HS-27A (cell line): Measurements from ENCODE around the gene ZCWPW1.
"Not testable (repeated sequence)": the region's sequence is repeated elsewhere in the genome, so short reads cannot be mapped to it uniquely, and the experiment has no call there.

ENCODE experiments used
- DNase-seq: peaks from one replicate; pipeline ENCODE4 v3.0.0-alpha.2; 2012; ENCODE audit warnings: low read depth, missing footprints

ZCWPW1 gene

DNA sequence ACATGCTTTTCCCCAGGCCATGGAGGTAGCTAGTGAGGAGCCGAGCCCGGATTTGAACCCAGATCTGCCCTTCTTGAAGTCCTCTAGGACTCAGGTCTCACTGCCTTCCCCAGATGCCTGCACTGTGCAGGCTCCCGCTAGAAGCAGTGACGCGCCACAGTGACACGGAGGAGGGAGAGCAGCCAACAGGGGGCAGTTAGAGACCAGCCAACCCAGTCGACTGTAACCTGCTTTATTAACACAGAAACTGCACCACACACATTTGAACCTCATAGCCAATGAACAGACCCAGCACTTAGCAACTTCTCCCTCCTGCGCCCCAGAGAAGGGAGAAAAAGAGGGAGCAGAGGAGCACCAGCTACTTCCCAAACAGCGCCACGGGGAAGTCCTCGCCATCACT lies 27.8 kb downstream of the ZCWPW1 start:
- no peak for DNase-seq

DNA sequence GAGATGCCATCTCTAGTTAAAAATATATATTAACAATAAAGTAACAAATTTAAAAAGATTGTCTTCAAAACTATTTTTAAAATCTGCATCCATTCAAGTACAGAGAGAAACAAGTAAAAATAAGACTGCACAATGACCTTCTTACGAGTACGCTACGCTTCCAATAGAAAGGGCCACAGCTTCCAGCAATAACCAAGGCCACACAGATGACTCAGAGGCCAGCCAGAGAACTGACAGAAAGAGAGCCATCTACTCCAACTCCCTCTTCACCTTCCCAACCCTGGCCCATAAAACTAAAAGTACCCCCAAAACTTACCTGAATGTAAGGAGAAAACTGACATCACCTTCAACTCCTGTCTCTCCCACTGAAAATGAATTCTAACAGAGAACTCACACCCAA lies 28.5 kb downstream of the ZCWPW1 start:
- DNase-seq: no peak

DNA sequence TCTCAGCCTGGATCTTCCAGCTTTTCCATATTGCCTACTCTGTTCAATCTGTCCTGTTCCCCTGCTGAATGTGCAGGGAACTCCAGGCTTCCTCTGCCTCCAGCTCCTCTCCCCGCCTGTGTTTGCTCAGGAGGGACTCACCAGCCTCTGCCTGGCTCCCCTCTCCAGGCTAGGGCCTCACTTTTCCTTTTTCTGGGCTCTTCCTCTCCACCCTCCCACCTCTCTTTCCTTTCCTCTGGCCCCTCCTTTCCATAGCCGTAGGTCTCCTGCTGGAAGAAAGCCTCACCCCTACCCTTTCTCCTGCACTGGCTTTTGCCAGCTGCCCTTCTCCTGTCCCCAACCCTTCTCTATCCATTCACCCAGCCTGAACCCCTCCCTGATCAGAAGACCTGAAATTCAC lies 30.3 kb downstream of the ZCWPW1 start:
- no peak for DNase-seq

DNA sequence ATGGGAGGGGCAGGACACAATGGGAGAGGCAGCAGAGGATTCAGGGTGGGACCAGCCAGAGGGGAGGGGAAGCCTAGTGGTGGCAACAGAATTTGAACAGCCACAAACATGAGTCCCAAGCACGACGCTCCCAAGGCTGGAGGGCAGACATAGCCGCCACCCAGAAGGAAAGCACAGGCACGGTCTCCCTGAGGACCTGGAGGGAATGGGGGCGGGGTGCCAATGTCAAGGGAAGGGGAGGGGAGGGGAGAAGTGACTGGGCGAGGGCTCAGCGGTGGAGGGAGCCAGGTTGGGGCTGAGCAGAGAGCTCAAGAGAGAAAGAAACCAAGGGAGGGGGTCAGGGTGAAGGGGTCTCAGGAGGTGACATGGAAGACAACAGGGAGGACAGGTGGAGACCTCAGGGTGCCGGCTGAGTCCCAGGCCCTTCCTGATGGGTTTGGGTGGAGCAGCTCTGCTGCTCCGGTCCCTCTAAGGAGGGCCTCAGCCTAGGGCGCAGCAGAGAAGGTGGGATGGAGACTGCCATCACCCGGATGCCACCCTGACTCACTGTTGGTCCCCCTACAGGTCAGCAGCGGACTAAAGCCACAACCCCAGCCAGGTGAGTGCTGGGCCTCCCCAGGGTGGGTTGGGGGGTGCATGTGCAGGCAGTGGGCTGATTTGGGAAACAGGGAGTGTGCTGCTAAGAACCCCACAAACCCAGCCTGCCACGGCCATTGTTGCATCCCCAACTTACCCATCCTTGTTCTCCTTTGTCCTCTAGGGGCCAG lies 31.0 kb downstream of the ZCWPW1 start:
- no peak for DNase-seq

DNA sequence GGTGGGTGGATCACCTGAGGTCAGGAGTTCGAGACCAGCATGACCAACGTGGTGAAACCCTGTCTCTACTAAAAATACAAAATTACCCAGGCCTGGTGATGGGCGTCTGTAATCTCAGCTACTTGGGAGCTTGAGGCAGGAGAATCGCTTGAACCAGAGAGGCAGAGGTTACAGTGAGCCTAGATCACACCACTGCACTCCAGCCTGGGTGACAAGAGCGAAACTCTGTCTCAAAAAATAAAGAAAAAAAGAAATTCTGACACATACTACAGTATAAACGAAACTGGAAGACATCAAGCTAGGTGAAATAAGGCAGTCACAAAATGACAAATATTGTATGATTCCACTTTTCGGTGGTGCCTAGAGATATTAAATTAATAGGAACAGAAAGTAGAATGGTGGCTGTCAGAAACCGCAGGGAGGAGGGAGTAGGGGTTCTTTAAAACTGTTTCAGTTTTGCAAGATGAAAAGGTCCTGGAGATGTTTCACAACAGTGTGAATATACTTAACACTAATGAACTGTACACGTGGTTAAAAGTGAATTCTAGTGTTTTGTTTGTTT lies 32.0 kb downstream of the ZCWPW1 start:
- DNase-seq: no peak

DNA sequence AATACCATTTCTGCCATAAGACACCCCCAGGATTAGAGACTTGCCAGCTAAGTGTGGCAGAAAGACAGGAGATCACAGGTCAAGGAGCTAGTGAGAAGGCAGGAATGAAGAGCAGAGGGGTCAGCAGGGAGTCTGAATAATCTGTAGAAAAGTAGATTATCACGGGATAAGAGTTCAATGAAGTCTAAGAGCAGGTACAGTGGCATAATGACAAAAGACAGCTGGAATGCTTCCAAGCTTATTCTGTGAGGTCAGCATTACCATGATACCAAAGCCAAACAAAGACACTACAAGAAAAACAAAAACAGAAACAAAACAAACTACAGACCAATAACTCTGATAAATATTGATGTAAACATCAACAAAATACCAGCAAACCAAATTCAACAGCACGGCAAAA lies 34.4 kb downstream of the ZCWPW1 start:
- DNase-seq: no peak

DNA sequence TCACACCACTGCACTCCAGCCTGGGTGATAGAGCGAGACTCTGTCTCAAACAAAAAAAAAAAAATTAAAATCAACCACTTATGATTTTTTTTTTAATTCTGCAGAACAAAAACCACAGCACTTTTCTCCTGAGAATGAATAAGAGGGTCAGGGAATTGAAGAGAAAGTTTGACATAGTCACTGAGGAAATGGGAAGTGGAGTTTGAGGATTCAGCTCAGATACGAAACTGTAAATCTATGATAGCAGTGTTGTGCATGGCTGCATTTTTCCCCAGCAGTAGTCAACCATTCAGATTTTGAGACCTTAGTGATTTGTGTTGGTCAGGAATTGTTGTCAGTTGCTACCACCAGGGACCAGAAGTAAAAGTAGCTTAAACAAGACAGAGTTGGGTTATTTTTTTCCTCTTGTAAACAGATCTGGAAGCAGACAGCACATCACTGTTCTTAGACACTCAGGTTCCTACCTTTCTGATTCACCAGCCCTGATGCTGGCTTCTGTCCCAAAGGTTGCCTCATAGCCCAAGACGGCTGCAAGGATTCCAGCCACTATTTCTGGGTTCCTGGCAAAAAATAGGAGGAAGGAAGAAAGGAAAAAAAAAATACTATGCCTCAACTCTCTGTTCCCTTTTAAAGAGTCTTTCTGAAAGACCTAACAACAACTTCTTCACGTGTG lies 35.1 kb downstream of the ZCWPW1 start:
- DNase-seq: no peak

DNA sequence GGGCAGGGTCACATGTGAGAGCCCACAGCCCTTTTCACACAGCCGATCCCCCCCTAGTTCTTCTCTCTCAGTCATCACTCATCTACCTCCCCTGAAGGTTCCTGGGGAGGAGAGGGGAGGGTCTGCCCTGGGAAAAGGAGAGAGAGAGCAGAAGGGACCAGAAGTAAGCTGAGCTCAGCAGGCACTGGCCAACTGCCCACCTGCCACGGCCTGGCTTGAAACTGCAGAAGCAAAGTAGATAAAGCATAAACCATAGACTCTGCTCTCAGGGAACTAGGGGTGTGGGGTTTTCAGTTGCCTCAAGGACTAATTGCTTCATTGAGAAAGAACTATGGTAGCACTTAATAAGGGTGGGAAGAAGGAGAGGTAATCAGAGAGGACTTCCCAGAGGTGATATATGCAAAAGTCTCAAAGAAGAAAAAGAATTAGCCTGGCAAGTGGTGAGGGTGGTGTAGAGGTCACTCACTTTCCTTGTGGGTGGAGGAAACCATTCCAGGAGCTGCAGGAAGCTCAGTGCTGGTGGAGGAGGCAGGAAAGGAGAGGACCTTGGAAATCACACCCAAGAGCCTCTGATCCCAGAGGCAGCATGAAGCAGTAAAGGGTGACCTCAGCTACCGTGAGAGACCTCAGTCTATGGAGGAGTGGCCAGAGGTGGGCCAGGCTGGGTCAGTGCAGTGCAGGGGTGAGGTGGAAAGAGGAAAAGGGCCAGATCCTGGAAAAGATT lies 38.1 kb downstream of the ZCWPW1 start:
- DNase-seq: no peak

DNA sequence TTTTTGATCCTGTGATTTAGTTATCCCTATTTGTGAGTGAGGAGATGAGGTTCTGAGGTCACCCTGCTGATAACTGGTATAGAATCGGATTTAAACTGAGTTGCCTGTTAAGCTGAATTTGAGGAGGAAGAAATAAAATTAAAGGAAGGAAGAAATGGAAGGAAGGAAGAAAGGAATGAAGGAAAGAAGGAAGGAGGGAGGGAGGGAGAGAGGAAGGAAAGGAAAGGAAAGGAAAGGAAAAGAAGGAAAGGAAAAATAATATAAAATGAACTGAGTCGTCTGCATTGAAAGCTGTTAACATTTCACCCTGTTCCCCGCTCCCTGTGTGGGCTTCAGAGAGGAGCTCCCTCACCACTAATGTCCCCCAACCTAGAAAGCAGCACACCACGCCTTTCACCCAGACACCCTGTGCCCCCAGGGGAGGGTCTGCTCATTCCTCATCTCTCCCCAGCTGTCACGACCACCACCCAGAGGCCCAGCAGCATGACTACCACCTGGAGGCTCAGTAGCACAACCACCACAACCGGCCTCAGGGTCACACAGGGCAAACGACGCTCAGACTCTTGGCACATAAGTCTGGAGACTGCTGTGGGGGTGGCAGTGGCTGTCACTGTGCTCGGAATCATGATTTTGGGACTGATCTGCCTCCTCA lies 38.9 kb downstream of the ZCWPW1 start:
- DNase-seq: no peak

DNA sequence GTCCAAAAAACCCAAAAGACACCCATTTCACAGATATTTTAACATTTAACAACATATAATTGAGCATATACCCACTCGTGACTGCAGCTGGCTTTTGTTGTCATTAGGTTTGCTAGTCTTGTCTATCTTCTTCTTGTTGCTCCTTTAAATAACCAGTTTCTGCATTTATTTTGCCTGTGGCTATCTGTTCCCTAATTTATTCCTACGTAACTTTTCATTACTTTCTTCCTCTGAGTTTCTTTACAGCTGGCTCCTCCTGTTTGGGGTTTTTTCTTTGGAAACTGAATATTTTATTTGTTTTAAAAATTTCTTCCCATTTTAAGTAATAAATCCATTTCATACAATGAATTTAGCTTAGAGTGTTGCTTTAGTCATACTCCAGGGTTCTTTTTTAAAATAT lies 40.8 kb downstream of the ZCWPW1 start:
- DNase-seq: no peak

DNA sequence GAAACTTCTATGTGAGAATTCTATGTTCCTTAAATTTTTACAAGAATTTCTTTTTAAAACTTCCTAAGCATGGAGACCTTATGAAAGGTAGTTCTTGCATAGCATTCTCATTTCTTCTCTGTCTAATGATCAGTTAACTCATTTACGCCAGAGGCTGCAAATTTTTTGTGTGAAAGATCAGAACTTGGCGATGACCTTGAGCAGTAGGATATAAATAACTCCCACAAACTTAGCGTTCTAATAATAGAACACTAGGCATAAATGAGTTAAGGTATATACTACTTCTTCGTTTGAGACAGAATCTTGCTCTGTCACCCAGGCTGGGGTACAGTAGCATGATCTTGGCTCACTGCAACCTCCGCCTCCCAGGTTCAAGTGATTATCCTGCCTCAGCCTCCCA lies 41.6 kb downstream of the ZCWPW1 start:
- DNase-seq: no peak

DNA sequence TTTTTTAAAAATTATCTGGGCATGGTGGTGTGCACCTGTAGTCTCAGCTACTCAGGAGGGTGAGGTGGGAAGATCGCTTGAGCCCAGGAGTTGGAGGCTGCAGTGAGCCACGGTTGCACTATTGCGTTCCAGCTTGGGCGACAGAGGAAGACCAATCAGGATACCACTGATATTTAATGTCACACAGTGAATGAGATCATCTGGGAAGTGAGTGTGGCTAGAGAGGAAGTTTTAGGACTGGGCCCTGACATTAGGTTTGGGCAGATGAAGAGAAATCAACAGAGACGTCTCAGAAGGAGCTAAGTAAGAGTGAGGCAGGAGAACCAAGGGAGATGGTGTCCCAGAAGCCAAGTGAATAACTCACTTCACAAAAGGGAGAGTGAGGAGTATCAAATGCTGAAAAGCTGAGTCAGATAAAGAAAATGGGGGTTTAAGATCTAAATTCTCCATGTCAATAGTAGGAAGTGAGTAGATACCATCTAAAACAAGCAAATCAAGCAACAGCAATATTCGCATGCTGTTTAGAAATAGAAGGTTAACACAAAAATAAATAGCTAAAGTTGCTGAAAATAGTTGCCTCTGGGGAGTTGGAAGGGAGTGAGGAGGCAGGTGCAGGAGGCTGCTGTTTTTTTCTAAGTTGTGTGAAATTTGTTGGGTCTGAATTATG lies 43.7 kb downstream of the ZCWPW1 start:
- DNase-seq: no peak

DNA sequence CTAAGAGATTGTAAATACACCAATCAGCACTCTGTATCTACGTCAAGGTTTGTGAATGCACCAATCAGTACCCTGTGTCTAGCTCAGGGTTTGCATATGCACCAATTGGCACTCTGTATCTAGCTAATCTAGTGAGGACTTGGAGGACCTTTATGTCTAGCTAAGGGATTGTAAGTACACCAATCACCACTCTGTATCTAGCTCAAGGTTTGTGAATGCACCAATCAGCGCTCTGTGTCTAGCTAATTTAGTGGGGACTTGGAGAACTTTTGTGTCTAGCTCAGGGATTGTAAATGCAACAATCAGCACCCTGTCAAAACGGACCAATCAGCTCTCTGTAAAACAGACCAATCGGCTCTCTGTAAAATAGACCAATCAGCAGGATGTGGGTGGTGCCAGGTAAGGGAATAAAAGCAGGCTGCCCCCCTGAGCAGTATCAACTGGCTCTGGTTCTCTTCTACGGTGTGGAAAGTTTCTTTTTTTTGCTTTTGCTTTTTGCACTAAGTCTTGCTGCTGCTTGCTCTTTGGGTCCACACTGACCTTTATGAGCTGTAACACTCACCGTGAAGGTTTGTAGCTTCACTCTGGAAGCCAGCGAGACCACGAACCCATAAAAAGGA lies 46.2 kb downstream of the ZCWPW1 start:
- not testable (repeated sequence) for DNase-seq

DNA sequence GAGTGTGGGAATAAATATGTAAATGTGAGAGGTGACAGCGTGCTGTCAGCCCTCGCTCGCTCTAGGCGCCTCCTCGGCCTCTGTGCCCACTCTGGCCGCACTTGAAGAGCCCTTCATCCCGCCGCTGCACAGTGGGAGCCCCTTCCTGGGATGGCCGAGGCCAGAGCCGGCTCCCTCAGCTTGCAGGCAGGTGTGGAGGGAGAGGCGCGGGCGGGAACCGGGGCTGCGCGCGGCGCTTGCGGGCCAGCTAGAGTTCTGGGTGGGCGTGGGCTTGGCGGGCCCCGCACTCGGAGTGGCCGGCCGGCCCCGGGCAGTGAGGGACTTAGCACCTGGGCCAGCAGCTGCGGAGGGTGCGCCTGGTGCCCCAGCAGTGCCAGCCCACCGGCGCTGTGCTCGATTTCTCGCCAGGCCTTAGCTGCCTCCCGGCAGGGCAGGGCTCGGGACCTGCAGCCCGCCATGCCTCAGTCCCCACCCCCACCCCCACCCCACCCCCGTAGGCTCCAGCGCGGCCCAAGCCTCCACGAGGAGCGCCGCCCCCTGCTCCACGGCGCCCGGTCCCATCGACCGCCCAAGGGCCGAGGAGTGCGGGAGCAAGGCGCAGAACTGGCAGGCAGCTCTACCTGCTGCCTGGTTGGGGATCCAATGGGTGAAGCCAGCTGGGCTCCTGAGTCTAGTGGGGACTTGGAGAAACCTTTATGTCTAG lies 46.8 kb downstream of the ZCWPW1 start:
- DNase-seq: not testable (repeated sequence)

DNA sequence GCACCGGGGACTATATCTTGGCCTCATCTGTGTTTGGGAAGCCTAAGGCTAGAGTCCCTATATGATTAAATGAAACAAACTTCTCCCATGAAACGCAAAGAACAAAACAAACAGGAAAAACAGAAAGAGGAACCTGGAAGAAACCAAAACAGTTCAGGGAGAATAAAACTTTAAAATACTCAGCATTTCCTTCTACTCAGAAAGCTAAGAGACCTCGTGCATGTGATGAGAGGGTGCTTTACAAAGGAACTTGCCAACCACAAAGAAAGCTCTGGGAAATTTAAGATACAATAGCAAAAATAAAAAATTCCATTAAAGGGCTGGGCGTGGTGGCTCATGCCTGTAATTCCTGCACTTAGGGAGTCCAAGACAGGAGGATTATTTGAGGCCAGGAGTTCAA lies 48.3 kb downstream of the ZCWPW1 start:
- DNase-seq: no peak

DNA sequence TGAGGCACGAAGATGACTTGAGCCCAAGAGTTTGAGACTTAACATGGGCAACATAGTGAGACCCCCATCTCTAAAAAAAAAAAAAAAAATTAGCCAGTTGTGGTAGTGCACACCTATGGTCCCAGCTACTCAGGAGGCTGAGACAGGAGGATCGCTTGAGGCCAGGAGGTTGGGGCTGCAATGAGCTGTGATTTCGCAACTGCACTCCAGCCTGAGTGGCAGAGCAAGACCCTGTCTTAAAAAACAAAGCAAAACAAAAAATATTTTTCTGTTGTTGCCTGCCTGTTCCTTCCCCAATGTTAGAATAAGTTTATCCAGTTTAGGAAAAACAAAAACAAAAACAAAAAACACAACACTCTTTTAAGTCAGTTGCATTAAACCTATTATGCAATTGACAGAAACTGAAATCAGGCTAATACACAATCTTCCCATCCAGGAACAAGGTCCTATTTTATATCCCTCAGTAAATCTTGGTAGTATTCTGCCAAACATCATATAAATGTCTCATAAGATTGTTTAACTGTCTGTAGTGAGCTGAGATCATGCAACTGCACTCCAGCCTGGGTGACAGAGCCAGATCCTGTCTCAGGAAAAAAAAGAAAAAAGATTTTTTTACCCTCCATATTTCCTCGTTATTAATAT lies 50.3 kb downstream of the ZCWPW1 start:
- DNase-seq: no peak

DNA sequence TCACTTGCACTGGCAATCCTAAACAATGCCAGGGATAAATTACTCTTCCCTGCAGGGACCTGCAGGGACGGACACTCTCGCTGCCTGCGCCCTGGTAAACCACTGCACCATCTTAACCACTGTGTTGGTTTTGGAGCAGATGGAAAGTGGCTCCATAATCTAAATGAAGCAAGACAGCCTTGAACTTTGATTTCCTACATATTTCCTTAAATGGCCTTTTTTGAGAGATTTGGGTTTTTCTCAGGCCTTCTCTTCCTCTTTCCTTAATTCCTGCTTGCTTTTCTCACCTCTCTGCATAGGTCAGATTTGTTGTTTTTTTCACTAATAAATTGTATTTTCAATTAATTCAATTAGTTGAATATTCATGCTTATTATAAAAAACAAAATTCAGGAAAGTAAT lies 52.4 kb downstream of the ZCWPW1 start:
- no peak for DNase-seq

DNA sequence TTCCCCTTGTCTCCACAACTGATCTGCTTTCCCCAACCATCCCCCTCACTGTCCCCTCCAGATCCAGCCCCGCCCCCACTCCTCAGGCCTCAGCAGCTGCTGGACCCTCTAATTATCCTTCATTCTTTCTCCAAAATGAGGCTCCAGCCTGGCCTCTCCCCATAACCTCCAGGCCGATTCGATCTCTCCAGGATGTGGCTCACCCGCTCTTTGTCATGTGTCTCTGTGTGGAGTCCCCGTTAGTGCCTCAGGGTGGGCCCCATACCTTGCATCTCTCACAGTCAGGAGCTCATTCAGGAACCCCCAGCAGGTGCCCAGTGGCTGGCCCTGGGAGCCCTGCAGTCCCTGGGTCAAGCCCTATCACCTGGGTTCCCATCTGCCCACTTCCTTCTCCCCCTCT lies 53.9 kb downstream of the ZCWPW1 start:
- no peak for DNase-seq

DNA sequence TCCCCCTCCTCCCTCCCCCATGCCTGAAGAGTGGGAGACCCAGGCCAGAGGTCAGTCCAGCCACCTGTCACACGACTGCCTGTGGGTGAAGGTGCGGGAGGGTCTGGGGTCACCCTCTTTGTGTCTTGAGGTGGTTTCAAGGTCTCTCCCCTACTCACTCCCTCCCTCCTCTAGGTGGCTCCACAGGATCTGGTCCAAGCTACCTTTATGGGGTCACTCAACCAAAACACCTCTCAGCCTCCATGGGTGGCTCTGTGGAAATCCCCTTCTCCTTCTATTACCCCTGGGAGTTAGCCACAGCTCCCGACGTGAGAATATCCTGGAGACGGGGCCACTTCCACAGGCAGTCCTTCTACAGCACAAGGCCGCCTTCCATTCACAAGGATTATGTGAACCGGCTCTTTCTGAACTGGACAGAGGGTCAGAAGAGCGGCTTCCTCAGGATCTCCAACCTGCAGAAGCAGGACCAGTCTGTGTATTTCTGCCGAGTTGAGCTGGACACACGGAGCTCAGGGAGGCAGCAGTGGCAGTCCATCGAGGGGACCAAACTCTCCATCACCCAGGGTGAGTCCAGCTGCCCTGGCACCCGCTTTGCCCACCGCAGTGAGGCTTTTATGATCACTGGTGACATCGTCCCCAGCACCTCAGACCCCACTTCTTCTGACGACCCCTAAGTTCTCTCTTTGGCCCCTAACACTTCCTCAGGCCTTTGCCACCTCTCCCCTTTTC lies 54.5 kb downstream of the ZCWPW1 start:
- not testable (repeated sequence) for DNase-seq
